IMR-90 (cell line): Measurements from ENCODE around the gene MICAL3. TPM values are rescaled to one million over a fixed set of nuclear protein-coding genes. Genes with fewer than 3 reads are reported as not detected.
A peak's percentile ranks its signal among the peaks of the same experiment; 100 is the strongest.

Source experiments
- ATAC-seq: fragments of 200-7000 bp; cut with Tn5 transposase; 2 replicates; pipeline ENCODE4 v1.9.1; 2020; ENCODE audit warnings: low read depth, mild to moderate bottlenecking, moderate library complexity
- BruUV-seq: library from RNA; stranded (reverse); fragments of 400-500 nt; replicated peaks from 2 replicates; lab custom pipeline; 2021; lab: Mats Ljungman, UMichigan
- CTCF ChIA-PET: fragments of 300-600 bp; formaldehyde crosslinking; extraction: SDS; loops from one replicate; lab custom pipeline; 2021; ENCODE audit warnings: antibody characterized with exemption; lab: Yijun Ruan, JAX
- POLR2A ChIA-PET: fragments of 300-600 bp; sonication (Branson Sonifier 250); formaldehyde crosslinking; loops from one replicate; lab custom pipeline; 2022; ENCODE audit warnings: antibody characterized with exemption; ENCODE audit not compliant: unreplicated experiment; lab: Charles Lee
- DNase-seq: peaks from one replicate; pipeline ENCODE4 v3.0.0; 2013
- H2AFZ ChIP-seq: replicated peaks from 2 replicates; pipeline ENCODE3; 2013; ENCODE audit warnings: low read length, mild to moderate bottlenecking; ENCODE audit not compliant: poor library complexity
- H2AK5ac ChIP-seq: 2 replicates; pipeline ENCODE4 v1.6.1; 2013; ENCODE audit warnings: low read depth, low read length, inconsistent platforms
- H2AK9ac ChIP-seq: replicated peaks from 2 replicates; pipeline ENCODE3; 2013; ENCODE audit warnings: mild to moderate bottlenecking, low read depth, low read length, moderate library complexity; ENCODE audit not compliant: poor library complexity
- H2BK120ac ChIP-seq: 2 replicates; pipeline ENCODE4 v1.6.1; 2013; ENCODE audit warnings: low read depth, low read length, inconsistent platforms
- H2BK15ac ChIP-seq: 3 replicates; pipeline ENCODE4 v1.6.1; 2013; ENCODE audit warnings: low read depth, low read length, inconsistent platforms
- H2BK20ac ChIP-seq: 2 replicates; pipeline ENCODE4 v1.6.1; 2013; ENCODE audit warnings: low read depth, mild to moderate bottlenecking, inconsistent platforms, low read length, moderate library complexity
- H2BK5ac ChIP-seq: 2 replicates; pipeline ENCODE4 v1.6.1; 2013; ENCODE audit warnings: mild to moderate bottlenecking, low read depth, low read length, inconsistent platforms; ENCODE audit not compliant: poor library complexity, severe bottlenecking
- H3K14ac ChIP-seq: replicated peaks from 2 replicates; pipeline ENCODE4 v1.6.1; 2013; ENCODE audit warnings: low read depth, low read length, inconsistent platforms
- H3K18ac ChIP-seq: 2 replicates; pipeline ENCODE4 v1.6.1; 2013; ENCODE audit warnings: low read depth, low read length, control low read depth
- H3K23ac ChIP-seq: 2 replicates; pipeline ENCODE4 v1.6.1; 2013; ENCODE audit warnings: low read depth, low read length, inconsistent platforms
- H3K27ac ChIP-seq: 2 replicates; pipeline ENCODE4 v1.5.1; 2013; ENCODE audit warnings: mild to moderate bottlenecking, control low read depth, low read length; ENCODE audit not compliant: insufficient read depth
- H3K27me3 ChIP-seq: 2 replicates; pipeline ENCODE4 v1.6.1; 2013; ENCODE audit warnings: low read length; ENCODE audit not compliant: control insufficient read depth, insufficient read depth
- H3K36me3 ChIP-seq: 2 replicates; pipeline ENCODE4 v1.6.1; 2013; ENCODE audit warnings: low read length, mixed read lengths; ENCODE audit not compliant: control insufficient read depth, insufficient read depth
- H3K4ac ChIP-seq: 2 replicates; pipeline ENCODE4 v1.6.1; 2013; ENCODE audit warnings: low read depth, low read length, inconsistent platforms
- H3K4me1 ChIP-seq: 2 replicates; pipeline ENCODE4 v1.6.1; 2013; ENCODE audit warnings: low read length, mixed read lengths; ENCODE audit not compliant: control insufficient read depth, insufficient read depth
- H3K4me2 ChIP-seq: 2 replicates; pipeline ENCODE4 v1.6.1; 2013; ENCODE audit warnings: low read depth, mild to moderate bottlenecking, control low read depth, low read length, moderate library complexity
- H3K4me3 ChIP-seq: 2 replicates; pipeline ENCODE4 v1.5.1; 2013; ENCODE audit warnings: low read depth, mild to moderate bottlenecking, control low read depth, low read length, moderate library complexity; ENCODE audit not compliant: insufficient read depth
- H3K56ac ChIP-seq: 2 replicates; pipeline ENCODE4 v1.6.1; 2013; ENCODE audit warnings: low read length, inconsistent platforms; ENCODE audit not compliant: insufficient read depth; ENCODE audit errors: extremely low read depth
- H3K79me1 ChIP-seq, 2 experiments: 2 replicates each; pipeline ENCODE4 v1.6.1; 2013; ENCODE audit warnings: low read length in 2 of 2, inconsistent platforms in 1 of 2, low read depth in 1 of 2
- H3K9ac ChIP-seq: 2 replicates; pipeline ENCODE4 v1.6.1; 2013; ENCODE audit warnings: low read depth, low read length, control low read depth
- H3K9me1 ChIP-seq: 2 replicates; pipeline ENCODE4 v1.6.1; 2013; ENCODE audit warnings: low read length, inconsistent platforms; ENCODE audit not compliant: insufficient read depth
- H3K9me3 ChIP-seq: 2 replicates; pipeline ENCODE4 v1.6.1; 2013; ENCODE audit warnings: low read length; ENCODE audit not compliant: control insufficient read depth, insufficient read depth
- H4K20me1 ChIP-seq: 2 replicates; pipeline ENCODE4 v1.6.1; 2013; ENCODE audit warnings: low read length, inconsistent platforms; ENCODE audit not compliant: insufficient read depth
- H4K5ac ChIP-seq: 2 replicates; pipeline ENCODE4 v1.6.1; 2013; ENCODE audit warnings: mild to moderate bottlenecking, low read depth, low read length, control low read depth
- H4K8ac ChIP-seq, 2 experiments: 2 replicates each; pipeline ENCODE4 v1.6.1; 2013; ENCODE audit warnings: low read depth in 2 of 2, low read length in 2 of 2, control low read depth in 1 of 2, inconsistent platforms in 1 of 2
- H4K91ac ChIP-seq: 2 replicates; pipeline ENCODE4 v1.6.1; 2013; ENCODE audit warnings: low read depth, low read length, inconsistent platforms; ENCODE audit not compliant: insufficient read depth
- SMC3 ChIP-seq: fragments of 150-350 bp; IDR thresholded peaks from 2 replicates; pipeline ENCODE4 v1.6.1; 2016; ENCODE audit warnings: low read depth, mild to moderate bottlenecking, antibody characterized with exemption, low read length, moderate library complexity
- WGBS, 2 experiments: methylation state at CpG; one replicate each; pipeline versions ENCODE4 v1.1.5 to v1.1.7; 2013; ENCODE audit warnings: missing lambda C conversion rate in 2 of 2; ENCODE audit not compliant: insufficient read length in 1 of 2; ENCODE audit errors: extremely low coverage in 2 of 2; 5-methylcytosine and 5-hydroxymethylcytosine counted together
- dilution Hi-C: fragments of 300-500 bp; cut with HindIII; formaldehyde crosslinking; loops from one replicate; pipeline ENCODE4 v1.14.3; 2018; ENCODE audit warnings: low sequenced_read_pairs; ENCODE audit not compliant: unreplicated experiment
- in situ Hi-C: fragments of 300-500 bp; cut with MboI; formaldehyde crosslinking; loops from 3 replicates; pipeline ENCODE4 v1.14.3; 2019; ENCODE audit warnings: low sequenced_read_pairs, inconsistent platforms, mixed read lengths
- intact Hi-C: fragments of 100-400 bp; cut with micrococcal nuclease; formaldehyde crosslinking; loops from 2 replicates; pipeline ENCODE4 v1.10.0; 2022
- polyA plus RNA-seq, 3 experiments: library from polyadenylated mRNA; depleted of rRNA; stranded (reverse); fragments of >200 nt; gene quantifications; 2 replicates each; pipeline ENCODE4 v1.2.3, GENCODE V29; 2012; ENCODE audit warnings: low replicate concordance in 1 of 3
- total RNA-seq: library from RNA; depleted of rRNA; stranded (reverse); fragments of >200 nt; gene quantifications from 2 replicates; pipeline ENCODE4 v1.2.3, GENCODE V29; 2012

The MICAL3 gene
- total and polyA plus RNA-seq, 2 of the 4 experiments (the other 2 are of a cell fraction), result 17.6 to 26.8 TPM

- ChIA-PET CTCF (no interaction called here), POLR2A (no interaction called here)
- no peak overlapping the region for H4K91ac ChIP-seq
- BruUV-seq, result no TSS peak
- no peak overlapping the region for H2BK20ac ChIP-seq
- peak overlapping the region; percentile 45 for H2AK5ac ChIP-seq
- no peak overlapping the region for H2AK9ac ChIP-seq
- H3K4me2 ChIP-seq, result no peak overlapping the region
- no peaks in the 10 kb centered on the region for H3K9me3 ChIP-seq
- WGBS, 2 experiments, result no CpG with 5 or more reads among the region's 2 CpGs
- H2BK15ac ChIP-seq, result no peak overlapping the region
- H3K4ac ChIP-seq, result peak overlapping the region; percentile 9; the same call in 1 of the 2 replicates
- peaks cover 65 to 92% of the 10 kb centered on the region in 2 experiments for H3K79me1 ChIP-seq
- H4K20me1 ChIP-seq, result peaks cover 14% of the 10 kb centered on the region
- no peak overlapping the region for H3K9ac ChIP-seq
- no peak overlapping the region for H3K18ac ChIP-seq
- intact Hi-C loops (no loop called here), in situ Hi-C loops (loop anchor here (5.0 kb wide), 1 partner anchor 54 kb away; no protein-coding TSS in a partner anchor), dilution Hi-C loops (no loop called here)
- peaks cover 2% of the 10 kb centered on the region; the same call in 1 of the 2 replicates for H3K36me3 ChIP-seq
- DNase-seq (no peak), ATAC-seq (no peak)
- H3K14ac ChIP-seq, result no peak overlapping the region
- H2BK5ac ChIP-seq, result no peak overlapping the region
- no peak overlapping the region for H3K56ac ChIP-seq
- H3K9me1 ChIP-seq, result peaks cover 27% of the 10 kb centered on the region
- H3K23ac ChIP-seq, result no peak overlapping the region
- H2BK120ac ChIP-seq, result no peak overlapping the region
- H3K4me3 ChIP-seq, result no peak overlapping the region
- H4K8ac ChIP-seq, result no peak overlapping the region
- no peak for TF ChIP-seq SMC3
- H3K4me1 ChIP-seq, result peaks cover 30% of the 10 kb centered on the region
- no peak overlapping the region for H3K27ac ChIP-seq
- H4K5ac ChIP-seq, result no peak overlapping the region
- H3K27me3 ChIP-seq, result no peaks in the 10 kb centered on the region
- no peak overlapping the region for H2AFZ ChIP-seq
Measured at GRCh38 chr22:17966403-17966717, 58.0 kb downstream of the MICAL3 start.
